ENCODE measurements around the gene NACC2.
A peak's percentile ranks its signal among the peaks of the same experiment; 100 is the strongest.

The NACC2 gene, protein sequence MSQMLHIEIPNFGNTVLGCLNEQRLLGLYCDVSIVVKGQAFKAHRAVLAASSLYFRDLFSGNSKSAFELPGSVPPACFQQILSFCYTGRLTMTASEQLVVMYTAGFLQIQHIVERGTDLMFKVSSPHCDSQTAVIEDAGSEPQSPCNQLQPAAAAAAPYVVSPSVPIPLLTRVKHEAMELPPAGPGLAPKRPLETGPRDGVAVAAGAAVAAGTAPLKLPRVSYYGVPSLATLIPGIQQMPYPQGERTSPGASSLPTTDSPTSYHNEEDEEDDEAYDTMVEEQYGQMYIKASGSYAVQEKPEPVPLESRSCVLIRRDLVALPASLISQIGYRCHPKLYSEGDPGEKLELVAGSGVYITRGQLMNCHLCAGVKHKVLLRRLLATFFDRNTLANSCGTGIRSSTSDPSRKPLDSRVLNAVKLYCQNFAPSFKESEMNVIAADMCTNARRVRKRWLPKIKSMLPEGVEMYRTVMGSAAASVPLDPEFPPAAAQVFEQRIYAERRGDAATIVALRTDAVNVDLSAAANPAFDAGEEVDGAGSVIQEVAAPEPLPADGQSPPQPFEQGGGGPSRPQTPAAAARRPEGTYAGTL

DNA sequence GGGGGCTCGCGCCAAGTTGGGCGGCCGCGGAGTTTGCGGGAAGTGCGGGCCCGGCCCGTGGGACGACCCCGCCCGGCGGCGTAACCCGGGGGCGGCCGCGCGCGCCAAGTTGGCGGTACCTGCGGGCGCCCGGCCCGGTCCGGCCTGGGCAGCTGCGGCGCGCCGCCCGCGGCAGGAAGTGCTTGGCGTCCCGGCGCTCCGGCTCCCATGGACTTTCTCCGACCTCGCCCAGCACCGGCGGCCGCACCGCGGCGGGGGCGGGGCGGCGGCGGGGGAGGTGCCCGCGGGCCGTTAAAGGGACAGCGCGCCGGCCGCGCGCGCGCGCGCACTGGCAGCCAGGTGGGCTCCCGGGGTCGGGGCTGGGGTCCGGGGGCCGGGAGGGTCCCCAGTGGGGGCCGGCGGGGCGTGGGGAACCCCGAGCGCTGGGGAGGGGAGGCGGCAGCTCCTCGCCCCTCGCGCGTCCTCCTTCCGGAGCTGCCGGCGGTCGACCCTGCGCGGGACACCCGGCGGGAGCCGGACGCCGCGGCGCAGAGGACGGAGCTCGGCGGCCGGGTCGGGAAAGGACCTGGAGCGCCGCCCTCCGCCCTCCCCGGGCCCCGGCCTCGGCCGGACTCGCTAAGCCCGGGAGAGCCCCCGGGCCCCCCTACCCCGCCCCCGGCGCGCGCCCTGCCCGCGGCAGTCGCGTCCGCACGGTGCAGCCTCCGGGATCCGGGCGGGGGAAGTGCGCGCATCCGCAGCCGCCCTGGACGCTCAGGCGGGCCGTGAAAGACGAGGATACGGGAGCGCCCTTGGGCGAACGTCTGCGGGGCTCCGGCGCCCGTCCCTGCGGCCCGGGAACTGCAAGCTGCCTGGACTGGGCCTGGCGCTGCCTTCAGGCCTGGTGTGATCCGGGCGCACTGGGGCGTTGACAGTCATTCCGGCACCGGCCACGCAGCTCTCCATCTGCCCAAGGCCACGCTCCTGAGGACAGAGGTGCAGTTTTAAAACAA, at the start of gene NACC2:
TSS of gene NACC2 (minus strand) at position 220 of the 989 bp plus-strand sequence. CDS start 44,768 bp downstream, outside the sequence.
- TF ChIP-seq, protein P1, sequence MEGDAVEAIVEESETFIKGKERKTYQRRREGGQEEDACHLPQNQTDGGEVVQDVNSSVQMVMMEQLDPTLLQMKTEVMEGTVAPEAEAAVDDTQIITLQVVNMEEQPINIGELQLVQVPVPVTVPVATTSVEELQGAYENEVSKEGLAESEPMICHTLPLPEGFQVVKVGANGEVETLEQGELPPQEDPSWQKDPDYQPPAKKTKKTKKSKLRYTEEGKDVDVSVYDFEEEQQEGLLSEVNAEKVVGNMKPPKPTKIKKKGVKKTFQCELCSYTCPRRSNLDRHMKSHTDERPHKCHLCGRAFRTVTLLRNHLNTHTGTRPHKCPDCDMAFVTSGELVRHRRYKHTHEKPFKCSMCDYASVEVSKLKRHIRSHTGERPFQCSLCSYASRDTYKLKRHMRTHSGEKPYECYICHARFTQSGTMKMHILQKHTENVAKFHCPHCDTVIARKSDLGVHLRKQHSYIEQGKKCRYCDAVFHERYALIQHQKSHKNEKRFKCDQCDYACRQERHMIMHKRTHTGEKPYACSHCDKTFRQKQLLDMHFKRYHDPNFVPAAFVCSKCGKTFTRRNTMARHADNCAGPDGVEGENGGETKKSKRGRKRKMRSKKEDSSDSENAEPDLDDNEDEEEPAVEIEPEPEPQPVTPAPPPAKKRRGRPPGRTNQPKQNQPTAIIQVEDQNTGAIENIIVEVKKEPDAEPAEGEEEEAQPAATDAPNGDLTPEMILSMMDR (IDR thresholded peaks at IDR 0.05; ENCODE audit: control insufficient read depth, extremely low read depth, insufficient read depth), result no peak
- DNase-seq (ENCODE audit: low read depth), result no peak
- H3K4me3 ChIP-seq (ENCODE audit: low read depth, low read length), result peak within 1 kb of the TSS; percentile 58

DNA sequence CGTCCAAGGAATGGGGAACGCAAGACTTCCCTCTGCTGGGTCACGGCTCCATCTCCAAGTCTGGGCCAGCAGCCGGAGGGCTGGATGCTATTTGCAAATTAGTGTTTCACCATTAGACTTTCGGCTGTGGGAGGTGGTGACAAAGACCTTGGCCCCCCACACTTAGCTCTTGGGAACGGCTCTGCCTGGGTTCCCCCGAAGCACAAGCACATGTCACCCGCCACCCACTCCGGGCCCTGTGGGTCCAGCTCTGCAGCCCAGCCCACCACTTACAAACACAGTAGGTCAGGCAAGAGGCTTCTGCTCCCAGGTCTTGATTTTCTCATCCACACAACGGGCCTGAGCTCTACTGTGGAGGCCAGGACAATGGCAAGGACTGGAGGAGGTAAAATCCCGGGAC, 49.4 kb upstream of the NACC2 start:
- H3K4me3 ChIP-seq (ENCODE audit: low read depth, low read length), result no peak overlapping the region
- TF ChIP-seq, protein P1 (IDR thresholded peaks at IDR 0.05; ENCODE audit: control insufficient read depth, extremely low read depth, insufficient read depth), result no peak
- DNase-seq (ENCODE audit: low read depth), result no peak

DNA sequence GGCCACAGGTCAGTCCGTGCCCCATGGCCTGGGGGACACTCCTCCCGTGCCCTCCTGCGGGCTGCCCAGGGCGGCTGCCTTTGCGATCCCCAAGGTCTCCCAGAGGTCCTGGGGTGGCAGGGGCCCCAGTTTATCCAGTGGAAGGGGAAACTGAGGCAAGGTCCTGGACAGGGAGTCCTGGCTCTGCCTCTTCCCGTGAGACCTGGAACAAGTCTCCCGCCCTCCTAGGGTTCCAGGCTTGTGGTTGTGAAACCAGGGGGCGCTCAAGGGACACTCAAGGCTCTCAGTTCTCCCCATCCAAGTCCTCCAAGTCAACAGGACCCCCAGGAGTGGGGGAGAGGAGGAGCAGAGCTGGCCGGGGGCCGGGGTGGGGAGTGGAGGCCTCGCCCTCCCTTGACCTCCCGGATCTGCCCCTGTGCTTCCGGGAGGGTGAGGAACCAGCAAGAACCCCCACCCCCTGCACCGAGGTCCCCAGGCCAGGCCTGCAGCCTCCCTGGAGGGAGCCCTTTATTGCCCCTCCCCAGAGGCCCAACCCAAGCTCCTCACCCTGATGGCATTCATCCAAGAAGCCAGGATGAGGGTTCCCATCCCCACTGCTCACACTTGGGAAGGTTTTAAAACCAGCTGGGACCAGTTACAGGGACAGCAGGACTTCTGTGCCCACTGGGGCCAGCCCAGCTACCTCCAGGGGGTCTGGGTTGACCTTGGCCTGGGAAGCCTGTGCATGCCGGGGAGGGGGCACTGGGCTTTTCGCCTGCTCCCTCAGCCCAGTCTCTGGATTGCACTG, 48.3 kb upstream of the NACC2 start:
- no peak overlapping the region for H3K4me3 ChIP-seq (ENCODE audit: low read depth, low read length)
- TF ChIP-seq, protein P1 (IDR thresholded peaks at IDR 0.05; ENCODE audit: control insufficient read depth, extremely low read depth, insufficient read depth), result 0 out of 2 replicates have a peak, but pooled peaks have one; percentile 12
- no peak for DNase-seq (ENCODE audit: low read depth)

DNA sequence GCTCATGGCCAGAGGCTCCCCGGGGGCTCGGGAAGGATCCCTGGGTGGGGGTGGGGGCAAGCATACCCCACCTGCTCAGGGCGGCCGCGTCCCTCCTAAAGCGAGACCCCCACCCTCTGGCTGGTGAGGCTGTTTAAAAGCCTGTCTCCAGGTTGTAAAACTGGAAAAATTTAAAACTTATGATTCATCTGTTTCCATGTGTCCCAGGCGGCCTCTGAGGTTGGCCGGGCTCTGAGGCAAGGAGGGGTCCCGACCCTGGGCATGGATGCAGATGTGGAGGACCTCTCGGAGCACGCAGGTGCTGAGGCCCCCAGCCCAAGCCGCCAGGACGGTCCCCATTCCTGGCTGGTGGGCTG, 47.7 kb upstream of the NACC2 start:
- H3K4me3 ChIP-seq (ENCODE audit: low read depth, low read length), result no peak overlapping the region
- TF ChIP-seq, protein P1 (IDR thresholded peaks at IDR 0.05; ENCODE audit: control insufficient read depth, extremely low read depth, insufficient read depth), result no peak
- no peak for DNase-seq (ENCODE audit: low read depth)

DNA sequence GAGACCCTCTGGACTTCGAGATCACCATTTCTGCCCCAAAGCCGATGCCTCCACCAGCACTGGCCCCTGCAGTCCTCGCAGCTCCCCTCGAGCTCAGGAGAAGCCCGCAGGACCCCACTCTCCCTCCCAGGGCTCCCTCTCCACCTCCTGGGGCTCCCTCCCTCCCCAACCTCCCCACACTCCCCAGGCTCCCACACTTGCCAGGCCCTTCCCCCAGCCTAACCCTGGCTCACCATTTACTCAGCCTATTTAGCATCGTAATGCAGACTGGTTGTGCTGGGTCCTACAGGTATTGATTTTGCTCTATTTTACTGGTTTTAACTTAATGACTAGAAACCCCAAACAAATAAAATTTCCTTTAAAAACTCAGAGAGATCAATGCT, 47.3 kb upstream of the NACC2 start:
- H3K4me3 ChIP-seq (ENCODE audit: low read depth, low read length), result no peak overlapping the region
- TF ChIP-seq, protein P1 (IDR thresholded peaks at IDR 0.05; ENCODE audit: control insufficient read depth, extremely low read depth, insufficient read depth), result no peak
- DNase-seq (ENCODE audit: low read depth), result no peak

Data from LNCaP clone FGC (cell line).